Mammary epithelial cell (primary cell): ENCODE measurements around the gene CCDC33.

ENCODE experiments used
- EZH2 ChIP-seq: IDR thresholded peaks from 2 replicates; pipeline ENCODE4 v1.6.1; 2012; ENCODE audit warnings: low read length, inconsistent platforms, borderline replicate concordance
- TF ChIP-seq, protein P1 (sequence below), 2 donors: IDR thresholded peaks in 1 of 2; conservative IDR thresholded peaks in 1 of 2; 2 replicates each; pipeline ENCODE4 v1.5.1; 2011 to 2012; ENCODE audit warnings: inconsistent platforms in 2 of 2, low read length in 2 of 2, mild to moderate bottlenecking in 2 of 2, control low read depth in 1 of 2, low read depth in 1 of 2; ENCODE audit not compliant: insufficient read depth in 1 of 2; ENCODE audit errors: extremely low read depth in 1 of 2

DNA sequence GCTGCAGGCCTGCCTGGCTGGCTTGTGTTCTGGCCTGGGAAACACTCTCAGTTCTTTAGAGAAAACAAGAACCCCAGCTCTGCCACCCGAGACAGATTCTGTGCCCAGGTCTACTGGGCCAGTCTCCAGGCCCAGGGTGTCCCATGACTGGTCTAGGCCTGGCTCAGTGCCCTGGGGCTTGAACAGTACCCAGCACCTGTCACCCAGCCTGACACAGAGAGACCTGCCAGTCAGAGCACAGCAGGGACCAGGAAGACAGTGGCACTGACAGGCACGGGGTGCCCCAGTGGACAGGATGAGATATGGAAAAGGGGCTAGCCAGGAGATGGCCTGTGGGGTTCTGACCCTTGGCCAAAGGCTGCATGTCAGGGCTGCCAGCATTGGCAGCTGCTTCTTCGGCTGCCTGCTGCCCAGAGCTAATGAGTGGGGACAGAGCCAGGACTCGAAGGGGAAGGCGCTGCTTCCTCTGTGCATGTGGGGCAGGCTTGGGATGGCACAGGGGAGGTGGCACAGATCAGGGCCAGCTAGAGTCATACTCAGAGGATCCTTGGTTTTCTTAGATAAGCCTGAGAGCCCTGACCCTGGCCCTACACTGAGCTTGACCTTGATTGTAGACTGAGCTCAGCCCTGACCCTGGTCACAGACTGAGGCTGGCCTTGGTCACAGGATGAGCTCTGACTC, 15.1 kb downstream of the CCDC33 start:
- TF ChIP-seq, protein P1, sequence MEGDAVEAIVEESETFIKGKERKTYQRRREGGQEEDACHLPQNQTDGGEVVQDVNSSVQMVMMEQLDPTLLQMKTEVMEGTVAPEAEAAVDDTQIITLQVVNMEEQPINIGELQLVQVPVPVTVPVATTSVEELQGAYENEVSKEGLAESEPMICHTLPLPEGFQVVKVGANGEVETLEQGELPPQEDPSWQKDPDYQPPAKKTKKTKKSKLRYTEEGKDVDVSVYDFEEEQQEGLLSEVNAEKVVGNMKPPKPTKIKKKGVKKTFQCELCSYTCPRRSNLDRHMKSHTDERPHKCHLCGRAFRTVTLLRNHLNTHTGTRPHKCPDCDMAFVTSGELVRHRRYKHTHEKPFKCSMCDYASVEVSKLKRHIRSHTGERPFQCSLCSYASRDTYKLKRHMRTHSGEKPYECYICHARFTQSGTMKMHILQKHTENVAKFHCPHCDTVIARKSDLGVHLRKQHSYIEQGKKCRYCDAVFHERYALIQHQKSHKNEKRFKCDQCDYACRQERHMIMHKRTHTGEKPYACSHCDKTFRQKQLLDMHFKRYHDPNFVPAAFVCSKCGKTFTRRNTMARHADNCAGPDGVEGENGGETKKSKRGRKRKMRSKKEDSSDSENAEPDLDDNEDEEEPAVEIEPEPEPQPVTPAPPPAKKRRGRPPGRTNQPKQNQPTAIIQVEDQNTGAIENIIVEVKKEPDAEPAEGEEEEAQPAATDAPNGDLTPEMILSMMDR (conservative IDR thresholded peaks at IDR 0.05 in 1 of 2, IDR thresholded peaks at IDR 0.05 in 1 of 2; ENCODE audit: extremely low read depth in 1 of 2, insufficient read depth in 1 of 2, low read depth in 1 of 2, low read length in 2 of 2), result no peak
- TF ChIP-seq EZH2, result no peak
